ENCODE data around the gene CLIP2. TPM values are rescaled to one million over a fixed set of nuclear protein-coding genes. Genes with fewer than 3 reads are reported as not detected.

The CLIP2 gene
- polyA plus RNA-seq, 3 donors, result 1.1 to 5.2 (median 1.3) TPM

DNA sequence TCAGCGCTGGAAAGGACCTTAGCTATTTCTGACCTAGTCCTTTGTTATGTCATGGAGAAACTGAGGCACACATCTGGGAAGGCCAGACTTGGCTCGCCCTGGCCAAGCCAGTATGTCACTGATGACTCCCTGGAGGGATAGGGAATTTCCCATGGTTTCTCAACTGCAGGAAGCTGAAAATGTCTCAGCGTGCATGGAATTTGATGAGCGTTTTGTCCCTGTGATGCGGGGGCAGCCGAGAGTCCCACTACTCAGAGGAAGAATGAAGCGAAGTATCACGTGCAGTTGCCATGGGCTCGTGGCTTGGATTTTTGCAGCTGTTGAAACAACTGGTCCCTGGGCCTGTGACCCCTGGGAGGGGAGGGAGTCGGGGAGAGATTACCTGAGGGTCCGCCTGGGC lies 44.8 kb downstream of the CLIP2 start:
- H3K9me3 ChIP-seq (replicated peaks in 1 of 2; ENCODE audit: control insufficient read depth in 1 of 2, insufficient read depth in 1 of 2, low read length in 2 of 2), result no peaks in the 10 kb centered on the region
- peaks cover 0 to 3% of the 10 kb centered on the region in 2 donors for H3K36me3 ChIP-seq (replicated peaks in 1 of 2; ENCODE audit: control insufficient read depth in 1 of 2, insufficient read depth in 2 of 2, low read length in 2 of 2)
- H3K27me3 Mint-ChIP-seq (ENCODE audit: low read depth in 3 of 3), result peaks cover 0 to 2% (median 2%) of the 10 kb centered on the region in 3 donors
- intact Hi-C loops (cut with micrococcal nuclease), result no loop called here
- H3K9ac ChIP-seq (ENCODE audit: insufficient read depth, low read length, poor library complexity, severe bottlenecking), result no peak overlapping the region
- WGBS (ENCODE audit: insufficient coverage), result 94% methylated on average over 11 of the region's 11 CpGs
- no peak overlapping the region for H3K4me3 ChIP-seq (replicated peaks in 1 of 3; ENCODE audit: low read depth in 2 of 3, low read length in 3 of 3)
- no peak overlapping the region for H2AFZ ChIP-seq (ENCODE audit: insufficient read depth, low read depth, low read length, poor library complexity, severe bottlenecking)
- TF ChIP-seq, protein P1, sequence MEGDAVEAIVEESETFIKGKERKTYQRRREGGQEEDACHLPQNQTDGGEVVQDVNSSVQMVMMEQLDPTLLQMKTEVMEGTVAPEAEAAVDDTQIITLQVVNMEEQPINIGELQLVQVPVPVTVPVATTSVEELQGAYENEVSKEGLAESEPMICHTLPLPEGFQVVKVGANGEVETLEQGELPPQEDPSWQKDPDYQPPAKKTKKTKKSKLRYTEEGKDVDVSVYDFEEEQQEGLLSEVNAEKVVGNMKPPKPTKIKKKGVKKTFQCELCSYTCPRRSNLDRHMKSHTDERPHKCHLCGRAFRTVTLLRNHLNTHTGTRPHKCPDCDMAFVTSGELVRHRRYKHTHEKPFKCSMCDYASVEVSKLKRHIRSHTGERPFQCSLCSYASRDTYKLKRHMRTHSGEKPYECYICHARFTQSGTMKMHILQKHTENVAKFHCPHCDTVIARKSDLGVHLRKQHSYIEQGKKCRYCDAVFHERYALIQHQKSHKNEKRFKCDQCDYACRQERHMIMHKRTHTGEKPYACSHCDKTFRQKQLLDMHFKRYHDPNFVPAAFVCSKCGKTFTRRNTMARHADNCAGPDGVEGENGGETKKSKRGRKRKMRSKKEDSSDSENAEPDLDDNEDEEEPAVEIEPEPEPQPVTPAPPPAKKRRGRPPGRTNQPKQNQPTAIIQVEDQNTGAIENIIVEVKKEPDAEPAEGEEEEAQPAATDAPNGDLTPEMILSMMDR (IDR thresholded peaks at IDR 0.05), result no peak
- H3K4me1 Mint-ChIP-seq, result no peaks in the 10 kb centered on the region
- peak overlapping the region in 1 of 7 donors; percentile 13 for H3K27ac Mint-ChIP-seq
- H4K20me1 ChIP-seq (ENCODE audit: insufficient read depth, low read length), result no peaks in the 10 kb centered on the region
- no peak overlapping the region for H3K4me3 Mint-ChIP-seq
- no peak overlapping the region for H3K4me2 ChIP-seq (replicated peaks; ENCODE audit: extremely low read depth, low read length, poor library complexity, severe bottlenecking)
- peak in 1 of 3 donors; percentile 44 for DNase-seq
- peaks cover 0 to 1% (median 0%) of the 10 kb centered on the region in 7 donors for H3K9me3 Mint-ChIP-seq
- no peaks in the 10 kb centered on the region for H3K79me2 ChIP-seq (ENCODE audit: insufficient read depth, low read length)
- H3K4me1 ChIP-seq (ENCODE audit: control insufficient read depth in 1 of 2, insufficient read depth in 2 of 2, low read length in 2 of 2), result no peaks in the 10 kb centered on the region
- H3K36me3 Mint-ChIP-seq, result peaks cover 15% of the 10 kb centered on the region in 2 donors
- H3K27me3 ChIP-seq (ENCODE audit: control insufficient read depth in 2 of 2, insufficient read depth in 2 of 2, low read length in 2 of 2), result no peaks in the 10 kb centered on the region
- no peak overlapping the region for H3K27ac ChIP-seq (ENCODE audit: low read depth in 1 of 2, low read length in 2 of 2)

DNA sequence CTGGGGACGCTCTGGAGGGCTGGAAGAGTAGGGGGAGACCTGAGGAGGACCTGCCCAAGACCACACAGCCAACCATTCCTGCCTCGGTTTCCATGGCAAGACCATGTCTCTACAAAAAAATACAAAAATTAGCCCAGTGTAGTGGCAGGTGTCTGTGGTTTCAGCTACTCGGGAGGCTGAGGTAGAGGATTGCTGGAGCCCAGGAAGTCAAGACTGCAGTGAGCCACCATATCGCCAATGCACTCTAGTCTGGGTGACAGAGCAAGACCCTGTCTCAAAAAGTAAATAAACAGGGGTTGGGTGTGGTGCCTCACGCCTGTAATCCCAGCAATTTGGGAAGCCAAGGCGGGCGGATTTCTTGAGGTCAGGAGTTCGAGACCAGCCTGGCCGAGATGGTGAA lies 48.7 kb downstream of the CLIP2 start:
- H3K4me1 ChIP-seq (ENCODE audit: control insufficient read depth in 1 of 2, insufficient read depth in 2 of 2, low read length in 2 of 2), result no peaks in the 10 kb centered on the region
- H3K79me2 ChIP-seq (ENCODE audit: insufficient read depth, low read length), result no peaks in the 10 kb centered on the region
- H3K27ac Mint-ChIP-seq, result no peak overlapping the region
- H3K27me3 Mint-ChIP-seq (ENCODE audit: low read depth in 3 of 3), result no peaks in the 10 kb centered on the region
- no peak overlapping the region for H3K9ac ChIP-seq (ENCODE audit: insufficient read depth, low read length, poor library complexity, severe bottlenecking)
- peaks cover 7 to 13% of the 10 kb centered on the region in 2 donors for H3K36me3 ChIP-seq (replicated peaks in 1 of 2; ENCODE audit: control insufficient read depth in 1 of 2, insufficient read depth in 2 of 2, low read length in 2 of 2)
- peaks cover 0 to 1% (median 0%) of the 10 kb centered on the region in 7 donors for H3K9me3 Mint-ChIP-seq
- H2AFZ ChIP-seq (ENCODE audit: insufficient read depth, low read depth, low read length, poor library complexity, severe bottlenecking), result no peak overlapping the region
- no peak overlapping the region for H3K4me3 Mint-ChIP-seq
- H3K27me3 ChIP-seq (ENCODE audit: control insufficient read depth in 2 of 2, insufficient read depth in 2 of 2, low read length in 2 of 2), result no peaks in the 10 kb centered on the region
- no peaks in the 10 kb centered on the region for H3K4me1 Mint-ChIP-seq
- H3K27ac ChIP-seq (ENCODE audit: low read depth in 1 of 2, low read length in 2 of 2), result no peak overlapping the region
- TF ChIP-seq, protein P1 (IDR thresholded peaks at IDR 0.05), result no peak
- H3K9me3 ChIP-seq (replicated peaks in 1 of 2; ENCODE audit: control insufficient read depth in 1 of 2, insufficient read depth in 1 of 2, low read length in 2 of 2), result no peaks in the 10 kb centered on the region
- no peaks in the 10 kb centered on the region for H4K20me1 ChIP-seq (ENCODE audit: insufficient read depth, low read length)
- WGBS (ENCODE audit: insufficient coverage), result 77% methylated on average over 6 of the region's 9 CpGs
- no peak for DNase-seq
- intact Hi-C loops (cut with micrococcal nuclease), result no loop called here
- H3K4me3 ChIP-seq (replicated peaks in 1 of 3; ENCODE audit: low read depth in 2 of 3, low read length in 3 of 3), result no peak overlapping the region
- peaks cover 7 to 24% of the 10 kb centered on the region in 2 donors for H3K36me3 Mint-ChIP-seq
- no peak overlapping the region for H3K4me2 ChIP-seq (replicated peaks; ENCODE audit: extremely low read depth, low read length, poor library complexity, severe bottlenecking)

Measured in CD14-positive monocyte (primary cell).